Right ventricle myocardium inferior (tissue), 1 donor: ENCODE results near the gene ITPA. TPM values are rescaled to one million over a fixed set of nuclear protein-coding genes. Genes with fewer than 3 reads are reported as not detected.
"Not testable (repeated sequence)": the region's sequence is repeated elsewhere in the genome, so short reads cannot be mapped to it uniquely, and the experiment has no call there.

Experiments used
- ATAC-seq: fragments of 200-7000 bp; cut with Tn5 transposase; one replicate; pipeline ENCODE4 v1.9.1; 2020; ENCODE audit warnings: mild to moderate bottlenecking, moderate library complexity
- DNase-seq: peaks from one replicate; pipeline ENCODE4 v3.0.0; 2021; ENCODE audit errors: missing footprints
- intact Hi-C: fragments of 100-400 bp; cut with DNase I; formaldehyde crosslinking; loops from one replicate; pipeline ENCODE4 v1.11.0; 2022
- total RNA-seq: library from RNA; stranded (reverse); fragmentation: NEBNext Ultra II Directional; extraction: Animal tissue kit (Norgen Biotek cat#: 25700); gene quantifications from one replicate; pipeline ENCODE4 v1.2.1, GENCODE V29; 2021
- donor health status: DM: no; HTN: yes; CAD: no; lungs with severe emphysema.

The ITPA gene
- total RNA-seq, 1 donor from 2014 or later, result 21.4 TPM

GRCh38 chr20:3193806-3194616, 15.3 kb upstream of the ITPA start:
- DNase-seq (no peak), ATAC-seq (no peak)
- intact Hi-C loops, result no loop called here

GRCh38 chr20:3194617-3195280, 14.5 kb upstream of the ITPA start:
- no peak for DNase-seq
- intact Hi-C loops, result no loop called here
- ATAC-seq, result no peak

- ATAC-seq (no peak), DNase-seq (no peak)
- intact Hi-C loops, result no loop called here
These were observed 13.6 kb upstream of the ITPA start for GRCh38 chr20:3195590-3196237.

- ATAC-seq (no peak), DNase-seq (no peak)
- intact Hi-C loops, result no loop called here
These were observed 10.1 kb upstream of the ITPA start for GRCh38 chr20:3199206-3199605.

GRCh38 chr20:3199976-3200755, 9.1 kb upstream of the ITPA start:
- ATAC-seq, result no peak
- intact Hi-C loops, result loop anchor here (5.0 kb wide), 1 partner anchor 33 kb away; no protein-coding TSS in a partner anchor
- peak; percentile 64 for DNase-seq

GRCh38 chr20:3202965-3203314, 6.4 kb upstream of the ITPA start:
- intact Hi-C loops, result loop anchor here (5.0 kb wide), 1 partner anchor 36 kb away; no protein-coding TSS in a partner anchor
- DNase-seq (no peak), ATAC-seq (no peak)

GRCh38 chr20:3203315-3204123, 5.8 kb upstream of the ITPA start:
- intact Hi-C loops, result loop anchor here (5.0 kb wide), 1 partner anchor 36 kb away; no protein-coding TSS in a partner anchor
- peak; percentile 66 for DNase-seq
- ATAC-seq, result peak; percentile 8

GRCh38 chr20:3204124-3204794, 5.0 kb upstream of the ITPA start, which contains the start of gene DDRGK1:
Gene DDRGK1 (minus strand): TSS chr20:3204682. CDS start chr20:3204627, 55 bp downstream.
- intact Hi-C loops, result loop anchor here (5.0 kb wide), 1 partner anchor 37 kb away; no protein-coding TSS in a partner anchor
- peak; percentile 96 for ATAC-seq
- peak; percentile 93 for DNase-seq

GRCh38 chr20:3208786-3209256, 477 bp upstream of the ITPA start:
- ATAC-seq (peak; percentile 11), DNase-seq (no peak)
- intact Hi-C loops, result no loop called here

- DNase-seq (no peak), ATAC-seq (peak; percentile 27)
- intact Hi-C loops, result no loop called here
These were observed 634 bp downstream of the ITPA start for GRCh38 chr20:3209946-3210317.

- peak; percentile 18 for ATAC-seq
- no peak for DNase-seq
- intact Hi-C loops, result no loop called here
These were observed 1.0 kb downstream of the ITPA start for GRCh38 chr20:3210346-3210745.

- no peak for ATAC-seq
- intact Hi-C loops, result no loop called here
- no peak for DNase-seq
These were observed 3.9 kb downstream of the ITPA start for GRCh38 chr20:3213226-3213625.

GRCh38 chr20:3215359-3215917, 6.1 kb downstream of the ITPA start:
- intact Hi-C loops, result loop anchor here (5.0 kb wide), 1 partner anchor 102 kb away; no protein-coding TSS in a partner anchor
- not testable (repeated sequence) for DNase-seq, ATAC-seq

GRCh38 chr20:3218307-3218988, 9.2 kb downstream of the ITPA start:
- ATAC-seq, result peak; percentile 64
- intact Hi-C loops, result loop anchor here (5.0 kb wide), 1 partner anchor 99 kb away; no protein-coding TSS in a partner anchor
- DNase-seq, result peak; percentile 91

GRCh38 chr20:3221398-3222226, 12.3 kb downstream of the ITPA start:
- ATAC-seq (no peak), DNase-seq (peak; percentile 28)
- intact Hi-C loops, result loop anchor here (10.0 kb wide), 1 partner anchor 53 kb away; no protein-coding TSS in a partner anchor
